HepG2 (cell line): ENCODE measurements around the gene CCDC83. TPM values are rescaled to one million over a fixed set of nuclear protein-coding genes. Genes with fewer than 3 reads are reported as not detected.

Experiments
- ATAC-seq: fragments of 200-7000 bp; cut with Tn5 transposase; 3 replicates; pipeline ENCODE4 v1.9.1; 2020; ENCODE audit warnings: mild to moderate bottlenecking, moderate library complexity
- BruUV-seq: library from RNA; stranded (reverse); fragments of 400-500 nt; replicated peaks from 2 replicates; lab custom pipeline; 2021; lab: Mats Ljungman, UMichigan
- CTCF ChIA-PET: fragments of 300-600 bp; formaldehyde crosslinking; extraction: SDS; loops from one replicate; lab custom pipeline; 2021; ENCODE audit warnings: low total read pairs, inconsistent platforms, low intra/inter-chr PET ratio; lab: Yijun Ruan, JAX
- POLR2A ChIA-PET: fragments of 350-600 bp; sonication (Branson Sonifier 250); formaldehyde crosslinking; loops from one replicate; lab custom pipeline; 2020; ENCODE audit warnings: antibody characterized with exemption, inconsistent platforms; lab: Yijun Ruan, JAX
- DNase-seq: peaks from one replicate; pipeline ENCODE4 v3.0.0-alpha.2; 2015; ENCODE audit warnings: low spot score
- FAIRE-seq: peaks from 3 replicates; lab custom pipeline; 2011; peaks lifted over from hg19 to GRCh38; lab: Jason Lieb, UNC
- H2AFZ ChIP-seq: one replicate; pipeline ENCODE4 v1.6.1; 2011; ENCODE audit warnings: low read length, inconsistent platforms
- H3K27ac ChIP-seq: fragments of 300-600 bp; 3 replicates; pipeline ENCODE4 v1.8.0; 2011; ENCODE audit warnings: mixed run types, mild to moderate bottlenecking, mixed read lengths, low read length, inconsistent platforms; ENCODE audit not compliant: insufficient read depth; ENCODE audit errors: extremely low read length
- H3K27me3 ChIP-seq, 2 experiments: fragments of 200-600 bp in 1 of 2; 2 replicates in 1 of 2; 3 replicates in 1 of 2; pipeline versions ENCODE4 v1.6.0 to v1.8.0; 2011; ENCODE audit warnings: low read length in 2 of 2, mild to moderate bottlenecking in 2 of 2, moderate library complexity in 2 of 2, inconsistent platforms in 1 of 2; ENCODE audit not compliant: insufficient read depth in 2 of 2, control insufficient read depth in 1 of 2
- H3K36me3 ChIP-seq, 2 experiments: fragments of 200-600 bp in 1 of 2; replicated peaks in 1 of 2; 2 replicates in 1 of 2; 3 replicates in 1 of 2; pipeline versions ENCODE4 v1.5.1 to v1.8.0; 2011; ENCODE audit warnings: low read length in 2 of 2, inconsistent platforms in 1 of 2; ENCODE audit not compliant: insufficient read depth in 2 of 2, control insufficient read depth in 1 of 2
- H3K4me1 ChIP-seq: 2 replicates; pipeline ENCODE4 v1.5.1; 2012; ENCODE audit warnings: low read length, inconsistent platforms; ENCODE audit not compliant: insufficient read depth
- H3K4me2 ChIP-seq: 2 replicates; pipeline ENCODE4 v1.6.0; 2011; ENCODE audit warnings: low read depth, low read length, inconsistent platforms
- H3K4me3 ChIP-seq, 3 experiments: fragments of 200-600 bp in 1 of 3; sonication (generic), shearing (Covaris generic) in 1 of 3; replicated peaks in 1 of 3; 2 replicates each; pipeline ENCODE4 v1.5.1; 2011 to 2016; ENCODE audit warnings: low read length in 3 of 3, inconsistent platforms in 2 of 3, low read depth in 2 of 3, mild to moderate bottlenecking in 2 of 3, control low read depth in 1 of 3, mixed read lengths in 1 of 3; ENCODE audit not compliant: insufficient read depth in 1 of 3
- H3K79me2 ChIP-seq: one replicate; pipeline ENCODE4 v1.6.1; 2011; ENCODE audit warnings: low read length, inconsistent platforms; ENCODE audit not compliant: insufficient read depth
- H3K9ac ChIP-seq: 2 replicates; pipeline ENCODE4 v1.6.0; 2011; ENCODE audit warnings: mild to moderate bottlenecking, low read depth, low read length, inconsistent platforms; ENCODE audit not compliant: insufficient read depth
- H3K9me3 ChIP-seq: 2 replicates; pipeline ENCODE4 v1.5.1; 2012; ENCODE audit warnings: mild to moderate bottlenecking, low read length
- H4K20me1 ChIP-seq: 2 replicates; pipeline ENCODE4 v1.6.0; 2011; ENCODE audit warnings: inconsistent platforms, mild to moderate bottlenecking, low read length, moderate library complexity; ENCODE audit not compliant: insufficient read depth
- ATM ChIP-seq: fragments of 450-650 bp; IDR thresholded peaks from 2 replicates; pipeline ENCODE4 v1.7.1; 2017; ENCODE audit warnings: mild to moderate bottlenecking, borderline replicate concordance
- CEBPG ChIP-seq: IDR thresholded peaks from 2 replicates; pipeline ENCODE4 v1.6.1; 2016
- E2F5 ChIP-seq: sonication (generic); formaldehyde crosslinking; conservative IDR thresholded peaks from 2 replicates; pipeline ENCODE4 v1.4.0; 2020; ENCODE audit warnings: missing genetic modification reagents
- ELF3 ChIP-seq: IDR thresholded peaks from 2 replicates; pipeline ENCODE4 v1.6.1; 2016; ENCODE audit warnings: missing genetic modification reagents, missing compliant biosample characterization
- GABPA ChIP-seq, 2 experiments: IDR thresholded peaks; 2 replicates each; pipeline ENCODE4 v1.6.1; 2011 to 2016; ENCODE audit warnings: low read depth in 2 of 2, low read length in 1 of 2, missing biosample characterization in 1 of 2, missing genetic modification characterization in 1 of 2
- GABPB1 ChIP-seq: IDR thresholded peaks from 2 replicates; pipeline ENCODE4 v1.6.1; 2016; ENCODE audit warnings: mild to moderate bottlenecking, missing genetic modification reagents, moderate library complexity, missing compliant biosample characterization
- ISL2 ChIP-seq: sonication (generic); formaldehyde crosslinking; IDR thresholded peaks from 2 replicates; pipeline ENCODE4 v1.5.0; 2020; ENCODE audit warnings: missing genetic modification reagents
- SOX6 ChIP-seq, 2 experiments: fragments of 450-650 bp in 1 of 2; sonication (generic) in 1 of 2; formaldehyde crosslinking in 1 of 2; IDR thresholded peaks; 2 replicates each; pipeline versions ENCODE4 v1.4.0 to v1.6.1; 2017 to 2020; ENCODE audit warnings: antibody characterized with exemption in 1 of 2, mild to moderate bottlenecking in 1 of 2, missing genetic modification reagents in 1 of 2
- SRF ChIP-seq: IDR thresholded peaks from 2 replicates; pipeline ENCODE4 v1.6.1; 2011; ENCODE audit warnings: mild to moderate bottlenecking, low read depth, low read length, moderate library complexity
- SSRP1 ChIP-seq: IDR thresholded peaks from 2 replicates; pipeline ENCODE4 v1.6.1; 2016; ENCODE audit warnings: control low read depth
- ZNF512 ChIP-seq: sonication (generic); formaldehyde crosslinking; IDR thresholded peaks from 2 replicates; pipeline ENCODE4 v1.4.0; 2020; ENCODE audit warnings: mild to moderate bottlenecking, missing genetic modification reagents
- ZNF543 ChIP-seq: sonication (generic); formaldehyde crosslinking; IDR thresholded peaks from 2 replicates; pipeline ENCODE4 v1.4.0; 2020; ENCODE audit warnings: mild to moderate bottlenecking, missing genetic modification reagents
- ZNF580 ChIP-seq: IDR thresholded peaks from 2 replicates; pipeline ENCODE4 v1.6.1; 2016; ENCODE audit warnings: low read depth, borderline replicate concordance
- ZNF766 ChIP-seq: sonication (generic); formaldehyde crosslinking; IDR thresholded peaks from 2 replicates; pipeline ENCODE4 v1.5.0; 2020; ENCODE audit warnings: missing genetic modification reagents, borderline replicate concordance
- WGBS: methylation state at CpG from one replicate; pipeline ENCODE4 v1.1.6; 2017; ENCODE audit warnings: low lambda C conversion rate; 5-methylcytosine and 5-hydroxymethylcytosine counted together
- in situ Hi-C: cut with HindIII; loops from 2 replicates; pipeline ENCODE4 v1.10.0; 2017; ENCODE audit warnings: low pct_unique_long_range_greater_than_20kb; ENCODE audit not compliant: extremely low pct_ligation_motif_present
- intact Hi-C: fragments of 100-400 bp; cut with micrococcal nuclease; formaldehyde crosslinking; loops from one replicate; pipeline ENCODE4 v1.10.0; 2022; ENCODE audit not compliant: unreplicated experiment
- polyA plus RNA-seq, 8 experiments: library from polyadenylated mRNA; depleted of rRNA in 3 of 8; stranded (reverse) in 7 of 8; unstranded in 1 of 8; fragments of >200 nt; fragmentation: Illumina TruSeq in 4 of 8; extraction: Trizol in 4 of 8; gene quantifications; 2 replicates each; pipeline versions ENCODE4 v1.2.1 to v1.2.3, GENCODE V29; 2011 to 2016; ENCODE audit warnings: low read depth in 4 of 8, missing spikeins in 1 of 8, mixed read lengths in 1 of 8; ENCODE audit not compliant: insufficient read depth in 1 of 8
- total RNA-seq, 5 experiments: library from RNA; depleted of rRNA; stranded (reverse); fragments of >200 nt; fragmentation: Illumina TruSeq; extraction: Trizol; gene quantifications; 2 replicates each; pipeline ENCODE4 v1.2.3, GENCODE V29; 2016; ENCODE audit warnings: low read depth in 1 of 5
- TF ChIP-seq, protein P1 (sequence below): sonication (generic); formaldehyde crosslinking; IDR thresholded peaks from 2 replicates; pipeline ENCODE4 v1.4.0; 2020; ENCODE audit warnings: missing genetic modification reagents

The CCDC83 gene
- total and polyA plus RNA-seq, 2 of the 13 experiments (the other 11 are each of a cell fraction or from before 2014, with no cell fraction given) = not detected

GRCh38 chr11:85945296-85945695, 90.1 kb downstream of the CCDC83 start:
- CTCF ChIA-PET = no interaction called here
- H4K20me1 ChIP-seq = no peaks in the 10 kb centered on the region
- TF ChIP-seq SRF = no peak
- TF ChIP-seq, all 625 proteins: peak for 0
- BruUV-seq = no TSS peak
- Histone ChIP-seq H3K36me3 (no peaks in the 10 kb centered on the region), H2AFZ (no peak overlapping the region), H3K27me3 (no peaks in the 10 kb centered on the region), H3K27ac (no peak overlapping the region), H3K79me2 (no peaks in the 10 kb centered on the region), H3K4me2 (no peak overlapping the region), H3K4me1 (peaks cover 57% of the 10 kb centered on the region), H3K9me3 (no peaks in the 10 kb centered on the region), H3K9ac (no peak overlapping the region), H3K4me3 (no peak overlapping the region)
- no peak for ATAC-seq
- POLR2A ChIA-PET = no interaction called here
- WGBS = 80% methylated on average over 2 of the region's 2 CpGs
- in situ Hi-C loops = loop anchor here (10.0 to 25.0 kb wide), 2 partner anchors 267 to 350 kb away; no protein-coding TSS in a partner anchor
- FAIRE-seq = no peak
- intact Hi-C loops = no loop called here
- no peak for DNase-seq

DNA sequence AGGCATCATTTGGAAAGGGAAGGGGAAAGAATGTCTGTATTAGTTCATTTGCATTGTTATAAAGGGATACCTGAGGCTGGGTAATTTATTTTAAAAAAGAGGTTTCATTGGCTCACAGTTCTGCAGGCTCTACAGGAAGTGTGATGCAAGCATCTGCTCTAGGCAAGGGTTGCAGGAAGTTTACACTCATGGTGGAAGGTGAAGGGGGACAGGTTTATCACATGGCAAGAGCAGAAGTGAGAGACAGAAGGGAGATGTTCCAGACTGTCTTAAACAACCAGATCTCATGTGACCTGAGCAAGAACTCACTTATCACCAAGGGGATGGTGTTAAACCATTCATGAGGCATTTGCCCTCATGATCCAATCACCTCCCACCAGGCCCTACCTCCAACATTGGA, 90.6 kb downstream of the CCDC83 start:
- no peak overlapping the region for H2AFZ ChIP-seq
- ChIA-PET CTCF (no interaction called here), POLR2A (no interaction called here)
- in situ Hi-C loops (loop anchor here (10.0 to 25.0 kb wide), 2 partner anchors 267 to 349 kb away; no protein-coding TSS in a partner anchor), intact Hi-C loops (no loop called here)
- ATAC-seq (no peak), DNase-seq (no peak), FAIRE-seq (no peak)
- H3K27me3 ChIP-seq = no peaks in the 10 kb centered on the region
- H3K4me1 ChIP-seq = peaks cover 61% of the 10 kb centered on the region
- no peak overlapping the region for H3K9ac ChIP-seq
- BruUV-seq = no TSS peak
- H3K36me3 ChIP-seq = no peaks in the 10 kb centered on the region
- H3K9me3 ChIP-seq = no peaks in the 10 kb centered on the region
- H3K4me2 ChIP-seq = no peak overlapping the region
- TF ChIP-seq ELF3 (CRISPR knock-in tag) (0 out of 2 replicates have a peak, but pooled peaks have one; percentile 15), ISL2 (CRISPR knock-in tag) (no peak), GABPB1 (CRISPR knock-in tag) (peak; percentile 26; the same call in 1 of the 2 replicates), SSRP1 (CRISPR knock-in tag) (0 out of 2 replicates have a peak, but pooled peaks have one; percentile 39), ZNF543 (CRISPR knock-in tag) (no peak), ATM (no peak), E2F5 (no peak), GABPA (IDR thresholded peaks at IDR 0.05; ENCODE audit: low read depth, low read length) (no peak), GABPA (CRISPR knock-in tag; IDR thresholded peaks at IDR 0.05; ENCODE audit: low read depth) (0 out of 2 replicates have a peak, but pooled peaks have one; percentile 47), ZNF580 (CRISPR knock-in tag) (no peak), CEBPG (0 out of 2 replicates have a peak, but pooled peaks have one; percentile 23), SOX6 (IDR thresholded peaks at IDR 0.05) (no peak), SOX6 (CRISPR knock-in tag; IDR thresholded peaks at IDR 0.05) (0 out of 2 replicates have a peak, but pooled peaks have one; percentile 29), ZNF512 (CRISPR knock-in tag) (no peak), ZNF766 (CRISPR knock-in tag) (peak; percentile 43; the same call in 1 of the 2 replicates)
- TF ChIP-seq, protein P1, sequence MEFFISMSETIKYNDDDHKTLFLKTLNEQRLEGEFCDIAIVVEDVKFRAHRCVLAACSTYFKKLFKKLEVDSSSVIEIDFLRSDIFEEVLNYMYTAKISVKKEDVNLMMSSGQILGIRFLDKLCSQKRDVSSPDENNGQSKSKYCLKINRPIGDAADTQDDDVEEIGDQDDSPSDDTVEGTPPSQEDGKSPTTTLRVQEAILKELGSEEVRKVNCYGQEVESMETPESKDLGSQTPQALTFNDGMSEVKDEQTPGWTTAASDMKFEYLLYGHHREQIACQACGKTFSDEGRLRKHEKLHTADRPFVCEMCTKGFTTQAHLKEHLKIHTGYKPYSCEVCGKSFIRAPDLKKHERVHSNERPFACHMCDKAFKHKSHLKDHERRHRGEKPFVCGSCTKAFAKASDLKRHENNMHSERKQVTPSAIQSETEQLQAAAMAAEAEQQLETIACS (CRISPR knock-in tag) = no peak
- H3K4me3 ChIP-seq = no peak overlapping the region
- H3K27ac ChIP-seq = no peak overlapping the region
- no peaks in the 10 kb centered on the region for H4K20me1 ChIP-seq
- H3K79me2 ChIP-seq = no peaks in the 10 kb centered on the region
